A673 (cell line): ENCODE results near the gene DOCK8.

ENCODE experiments used
- EZH2 ChIP-seq: fragments of 200-600 bp; sonication (generic); IDR thresholded peaks from 2 replicates; pipeline ENCODE4 v1.6.1; 2017; ENCODE audit warnings: borderline replicate concordance, low read depth, mild to moderate bottlenecking, mixed read lengths, antibody characterized with exemption, low read length; ENCODE audit not compliant: poor library complexity, severe bottlenecking
- TF ChIP-seq, protein P1 (sequence below): fragments of 300-800, 200-600 bp; sonication (generic); conservative IDR thresholded peaks from 2 replicates; pipeline ENCODE4 v1.5.1; 2017; ENCODE audit warnings: low read depth, mild to moderate bottlenecking, antibody characterized with exemption, low read length, moderate library complexity, mixed read lengths

DNA sequence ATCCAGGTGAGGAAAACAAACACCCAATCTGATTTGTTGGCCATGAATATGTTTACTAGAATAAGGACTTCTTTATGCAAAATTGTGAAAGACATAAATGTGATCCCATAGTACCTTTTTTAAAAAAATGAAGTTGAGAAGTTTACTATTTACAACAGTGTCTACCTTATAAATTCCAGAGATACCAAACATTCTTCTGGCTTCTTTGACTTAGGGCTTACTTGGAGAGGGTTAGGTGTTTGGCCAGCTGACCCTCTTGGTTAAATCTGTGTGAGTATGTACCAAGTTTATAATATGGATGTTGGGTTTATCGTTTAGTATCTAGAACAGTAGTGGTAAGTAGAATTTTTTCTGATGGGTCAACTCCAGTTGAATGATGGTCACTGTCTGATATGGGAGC lies 212.3 kb downstream of the DOCK8 start:
- TF ChIP-seq, protein P1, sequence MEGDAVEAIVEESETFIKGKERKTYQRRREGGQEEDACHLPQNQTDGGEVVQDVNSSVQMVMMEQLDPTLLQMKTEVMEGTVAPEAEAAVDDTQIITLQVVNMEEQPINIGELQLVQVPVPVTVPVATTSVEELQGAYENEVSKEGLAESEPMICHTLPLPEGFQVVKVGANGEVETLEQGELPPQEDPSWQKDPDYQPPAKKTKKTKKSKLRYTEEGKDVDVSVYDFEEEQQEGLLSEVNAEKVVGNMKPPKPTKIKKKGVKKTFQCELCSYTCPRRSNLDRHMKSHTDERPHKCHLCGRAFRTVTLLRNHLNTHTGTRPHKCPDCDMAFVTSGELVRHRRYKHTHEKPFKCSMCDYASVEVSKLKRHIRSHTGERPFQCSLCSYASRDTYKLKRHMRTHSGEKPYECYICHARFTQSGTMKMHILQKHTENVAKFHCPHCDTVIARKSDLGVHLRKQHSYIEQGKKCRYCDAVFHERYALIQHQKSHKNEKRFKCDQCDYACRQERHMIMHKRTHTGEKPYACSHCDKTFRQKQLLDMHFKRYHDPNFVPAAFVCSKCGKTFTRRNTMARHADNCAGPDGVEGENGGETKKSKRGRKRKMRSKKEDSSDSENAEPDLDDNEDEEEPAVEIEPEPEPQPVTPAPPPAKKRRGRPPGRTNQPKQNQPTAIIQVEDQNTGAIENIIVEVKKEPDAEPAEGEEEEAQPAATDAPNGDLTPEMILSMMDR, result no peak
- TF ChIP-seq EZH2, result no peak
